Measurements from ENCODE around the gene OTX1. TPM values are rescaled to one million over a fixed set of nuclear protein-coding genes. Genes with fewer than 3 reads are reported as not detected.

OTX1 gene
- total and polyA plus RNA-seq, 2 of the 8 experiments (the other 6 are each of a cell fraction or from before 2014, with no cell fraction given): 0.24 to 3.3 TPM

- TF ChIP-seq ATF2 (IDR thresholded peaks at IDR 0.05; ENCODE audit: low read length) (peak; percentile 41; the same call in 1 of the 2 replicates), CTCF (IDR thresholded peaks at IDR 0.05; ENCODE audit: control extremely low read depth in 1 of 3, insufficient read depth in 1 of 3, low read depth in 1 of 3, low read length in 3 of 3) (peak in 2 of 3 experiments; percentile 83 to 91; a peak in 3 of 4 replicates), CTBP2 (IDR thresholded peaks at IDR 0.05; ENCODE audit: borderline replicate concordance, insufficient read depth, insufficient read length, low read length) (peak; percentile 95), JUND (IDR thresholded peaks at IDR 0.05; ENCODE audit: low read length) (0 out of 2 replicates have a peak, but pooled peaks have one; percentile 10), CHD7 (IDR thresholded peaks at IDR 0.05; ENCODE audit: insufficient replicate concordance, low read length) (peak; percentile 25)
Measured at GRCh38 chr2:63053889-63054602, 3.4 kb downstream of the OTX1 start (continued).

Measured in H1 (cell line).